Measurements from ENCODE around the gene GLOD5. TPM values are rescaled to one million over a fixed set of nuclear protein-coding genes. Genes with fewer than 3 reads are reported as not detected.

Gene GLOD5
- total RNA-seq, 6 experiments from 2014 or later = not detected

- no peak for TF ChIP-seq CTCF (IDR thresholded peaks at IDR 0.05)
- Mint-ChIP-seq H3K27ac (no peak overlapping the region), H3K4me3 (no peak overlapping the region), H3K27me3 (ENCODE audit: insufficient read depth) (peaks cover 19% of the 10 kb centered on the region), H3K36me3 (ENCODE audit: low read depth) (no peaks in the 10 kb centered on the region), H3K4me1 (ENCODE audit: low read depth) (no peaks in the 10 kb centered on the region), H3K9me3 (no peaks in the 10 kb centered on the region)
- no peak for DNase-seq
These were observed 26.2 kb downstream of the GLOD5 start for GRCh38 chrX:48787505-48788443.

- peaks cover 5% of the 10 kb centered on the region; the same call in 1 of the 2 replicates for H3K4me1 Mint-ChIP-seq (ENCODE audit: low read depth)
- no peak for DNase-seq
- no peak overlapping the region for H3K27ac Mint-ChIP-seq
- H3K4me3 Mint-ChIP-seq = no peak overlapping the region
- peaks cover 21% of the 10 kb centered on the region for H3K27me3 Mint-ChIP-seq (ENCODE audit: insufficient read depth)
- TF ChIP-seq CTCF (IDR thresholded peaks at IDR 0.05) = no peak
- H3K9me3 Mint-ChIP-seq = no peaks in the 10 kb centered on the region
- no peaks in the 10 kb centered on the region for H3K36me3 Mint-ChIP-seq (ENCODE audit: low read depth)
These were observed 28.0 kb downstream of the GLOD5 start for GRCh38 chrX:48789366-48790220.

GRCh38 chrX:48790477-48790876 lies 28.9 kb downstream of the GLOD5 start:
- TF ChIP-seq CTCF (IDR thresholded peaks at IDR 0.05) = no peak
- H3K4me3 Mint-ChIP-seq = no peak overlapping the region
- H3K27ac Mint-ChIP-seq = no peak overlapping the region
- no peak for DNase-seq
- H3K4me1 Mint-ChIP-seq (ENCODE audit: low read depth) = peaks cover 14% of the 10 kb centered on the region
- no peaks in the 10 kb centered on the region for H3K9me3 Mint-ChIP-seq
- peaks cover 18% of the 10 kb centered on the region for H3K27me3 Mint-ChIP-seq (ENCODE audit: insufficient read depth)
- no peaks in the 10 kb centered on the region for H3K36me3 Mint-ChIP-seq (ENCODE audit: low read depth)

- DNase-seq = no peak
- Mint-ChIP-seq H3K4me3 (no peak overlapping the region), H3K9me3 (no peaks in the 10 kb centered on the region), H3K27me3 (ENCODE audit: insufficient read depth) (peaks cover 18% of the 10 kb centered on the region), H3K4me1 (ENCODE audit: low read depth) (peaks cover 18% of the 10 kb centered on the region), H3K27ac (no peak overlapping the region), H3K36me3 (ENCODE audit: low read depth) (no peaks in the 10 kb centered on the region)
- TF ChIP-seq CTCF (IDR thresholded peaks at IDR 0.05) = no peak
These were observed 29.7 kb downstream of the GLOD5 start for GRCh38 chrX:48791063-48791820.

GRCh38 chrX:48792219-48792618 lies 30.7 kb downstream of the GLOD5 start:
- no peak overlapping the region for H3K27ac Mint-ChIP-seq
- H3K4me3 Mint-ChIP-seq = no peak overlapping the region
- H3K27me3 Mint-ChIP-seq (ENCODE audit: insufficient read depth) = peaks cover 13% of the 10 kb centered on the region
- DNase-seq = no peak
- peaks cover 18% of the 10 kb centered on the region for H3K4me1 Mint-ChIP-seq (ENCODE audit: low read depth)
- TF ChIP-seq CTCF (IDR thresholded peaks at IDR 0.05) = no peak
- H3K9me3 Mint-ChIP-seq = no peaks in the 10 kb centered on the region
- H3K36me3 Mint-ChIP-seq (ENCODE audit: low read depth) = no peaks in the 10 kb centered on the region
